Placental epithelial cell (primary cell): ENCODE data around the gene RADX. TPM values are rescaled to one million over a fixed set of nuclear protein-coding genes. Genes with fewer than 3 reads are reported as not detected.

Source experiments
- small RNA-seq: library from RNA; depleted of rRNA; stranded (forward); fragments of <200 nt; gene quantifications from one replicate; pipeline ENCODE3, GENCODE V24; 2012
- total RNA-seq: library from RNA; depleted of rRNA; stranded (reverse); fragments of >200 nt; gene quantifications from 2 replicates; pipeline ENCODE4 v1.2.3, GENCODE V29; 2012

Gene RADX
- total RNA-seq, result 0.39 and 0.54 TPM in 2 replicates

GRCh38 chrX:106611679-106612392 lies at the start of gene RADX:
TSS of gene RADX (plus strand) at chrX:106611978. CDS start at chrX:106612081, 103 bp downstream.

DNA sequence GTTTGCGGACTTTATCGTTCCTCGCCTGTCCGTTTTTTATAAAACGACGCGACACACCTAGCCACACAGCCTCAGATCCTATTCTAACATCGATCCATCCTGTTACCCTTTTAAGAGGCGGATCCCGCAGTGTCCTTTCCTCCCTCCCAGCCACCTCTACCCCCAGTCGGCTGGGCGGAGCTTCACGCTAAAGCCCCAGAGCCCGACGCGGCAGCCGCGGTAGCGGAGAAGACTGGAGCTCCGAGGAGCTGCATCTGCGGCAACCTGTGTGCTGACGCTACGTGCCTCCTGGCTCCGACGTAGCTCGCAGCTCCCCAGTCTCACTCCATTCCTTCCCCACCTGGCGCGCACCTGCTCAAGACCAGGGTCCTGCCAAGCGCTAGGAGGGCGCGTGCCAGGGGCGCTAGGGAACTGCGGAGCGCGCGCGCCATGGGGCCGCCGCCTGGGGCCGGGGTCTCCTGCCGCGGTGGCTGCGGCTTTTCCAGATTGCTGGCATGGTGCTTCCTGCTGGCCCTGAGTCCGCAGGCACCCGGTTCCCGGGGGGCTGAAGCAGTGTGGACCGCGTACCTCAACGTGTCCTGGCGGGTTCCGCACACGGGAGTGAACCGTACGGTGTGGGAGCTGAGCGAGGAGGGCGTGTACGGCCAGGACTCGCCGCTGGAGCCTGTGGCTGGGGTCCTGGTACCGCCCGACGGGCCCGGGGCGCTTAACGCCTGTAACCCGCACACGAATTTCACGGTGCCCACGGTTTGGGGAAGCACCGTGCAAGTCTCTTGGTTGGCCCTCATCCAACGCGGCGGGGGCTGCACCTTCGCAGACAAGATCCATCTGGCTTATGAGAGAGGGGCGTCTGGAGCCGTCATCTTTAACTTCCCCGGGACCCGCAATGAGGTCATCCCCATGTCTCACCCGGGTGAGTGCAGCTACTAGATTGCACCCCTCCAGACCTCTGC lies 115.0 kb downstream of the RADX start, which contains the start of gene RNF128:
Gene RNF128 (plus strand): TSS at position 217 of the 953 bp plus-strand sequence. CDS start 213 bp downstream, at position 430.

Small RNAs within 50 kb of the gene (small RNA-seq; reads per million reads assigned to genes)
- gene AL590808.1, result not detected
- gene MIR548AN, result not detected

Other genes starting within 250 kb of the RADX start
- gene RNF128, start 114.7 kb downstream of the RADX start, total RNA-seq, result under 0.01 and 0.22 TPM in 2 replicates
- 7.9 and 8.8 TPM in 2 replicates for gene TBC1D8B, start 190.7 kb downstream of the RADX start, total RNA-seq